BLaER1 treated with 17β-estradiol and CSF1 and Interleukin-3, amounts not matched to agents 10 nM and 100 nM (cell line): ENCODE data around the gene PHYHIPL.
A peak's percentile ranks its signal among the peaks of the same experiment; 100 is the strongest.

ENCODE experiments used
- H3K27ac ChIP-seq, 11 experiments: shearing (Covaris generic); formaldehyde crosslinking; 2 replicates each; pipeline ENCODE4 v1.8.1; 2022
- H3K27me3 ChIP-seq, 11 experiments: shearing (Covaris generic); formaldehyde crosslinking; 2 replicates each; pipeline ENCODE4 v1.8.1; 2022
- H3K36me3 ChIP-seq, 11 experiments: shearing (Covaris generic); formaldehyde crosslinking; 2 replicates each; pipeline ENCODE4 v1.8.1; 2022
- H3K4me1 ChIP-seq, 10 experiments: shearing (Covaris generic); formaldehyde crosslinking; 2 replicates each; pipeline ENCODE4 v1.8.1; 2022
- H3K4me2 ChIP-seq, 11 experiments: shearing (Covaris generic); formaldehyde crosslinking; 2 replicates each; pipeline ENCODE4 v1.8.1; 2022
- H3K4me3 ChIP-seq, 10 experiments: shearing (Covaris generic); formaldehyde crosslinking; 2 replicates each; pipeline ENCODE4 v1.8.1; 2022
- H3K9ac ChIP-seq, 11 experiments: shearing (Covaris generic); formaldehyde crosslinking; 2 replicates each; pipeline ENCODE4 v1.8.1; 2022
- H3K9me3 ChIP-seq, 11 experiments: shearing (Covaris generic); formaldehyde crosslinking; replicated peaks in 1 of 11; 2 replicates each; pipeline ENCODE4 v1.8.1; 2022
- H4K20me1 ChIP-seq, 11 experiments: shearing (Covaris generic); formaldehyde crosslinking; 2 replicates each; pipeline ENCODE4 v1.8.1; 2022
- Cebpa-rat ChIP-seq, 11 experiments: shearing (Covaris generic); IDR thresholded peaks; 2 replicates each; pipeline ENCODE4 v1.8.1; 2022

The PHYHIPL gene

GRCh38 chr10:59143544-59143943, 32.9 kb upstream of the PHYHIPL start:
- H3K9me3 ChIP-seq = peaks cover 0 to 14% (median 3%) of the 10 kb centered on the region in 11 experiments; a peak in 6 of 22 replicates
- no peak for TF ChIP-seq Cebpa-rat (IDR thresholded peaks at IDR 0.05)
- H4K20me1 ChIP-seq = no peaks in the 10 kb centered on the region
- no peak overlapping the region for H3K27ac ChIP-seq
- no peaks in the 10 kb centered on the region for H3K27me3 ChIP-seq
- H3K4me1 ChIP-seq = peaks cover 0 to 17% (median 6%) of the 10 kb centered on the region in 10 experiments; a peak in 9 of 20 replicates
- peak overlapping the region in 7 of 11 experiments; percentile 0 to 60 (median 46); a peak in 10 of 22 replicates for H3K4me2 ChIP-seq
- H3K4me3 ChIP-seq = no peak overlapping the region
- no peak overlapping the region for H3K9ac ChIP-seq
- H3K36me3 ChIP-seq = no peaks in the 10 kb centered on the region

- Histone ChIP-seq H3K9ac (no peak overlapping the region), H4K20me1 (no peaks in the 10 kb centered on the region), H3K4me2 (no peak overlapping the region), H3K4me3 (no peak overlapping the region), H3K4me1 (peaks cover 0 to 6% (median under 1%) of the 10 kb centered on the region in 10 experiments; a peak in 9 of 20 replicates), H3K27ac (no peak overlapping the region), H3K27me3 (no peaks in the 10 kb centered on the region), H3K9me3 (peaks cover 0 to 14% (median 3%) of the 10 kb centered on the region in 11 experiments; a peak in 6 of 22 replicates), H3K36me3 (no peaks in the 10 kb centered on the region)
- TF ChIP-seq Cebpa-rat (IDR thresholded peaks at IDR 0.05) = no peak
These were observed 27.7 kb upstream of the PHYHIPL start for GRCh38 chr10:59148701-59149100.

- Histone ChIP-seq H3K9me3 (no peaks in the 10 kb centered on the region), H3K4me1 (no peaks in the 10 kb centered on the region), H3K27me3 (no peaks in the 10 kb centered on the region), H3K27ac (no peak overlapping the region), H3K4me3 (no peak overlapping the region), H3K36me3 (no peaks in the 10 kb centered on the region), H4K20me1 (no peaks in the 10 kb centered on the region), H3K4me2 (no peak overlapping the region), H3K9ac (no peak overlapping the region)
- no peak for TF ChIP-seq Cebpa-rat (IDR thresholded peaks at IDR 0.05)
These were observed 20.9 kb upstream of the PHYHIPL start for GRCh38 chr10:59155556-59155955.

GRCh38 chr10:59167512-59167911, 8.9 kb upstream of the PHYHIPL start:
- Histone ChIP-seq H3K4me1 (no peaks in the 10 kb centered on the region), H3K9me3 (peaks cover 0 to 12% (median 3%) of the 10 kb centered on the region in 11 experiments; a peak in 6 of 22 replicates), H3K4me3 (no peak overlapping the region), H3K27me3 (no peaks in the 10 kb centered on the region), H3K36me3 (no peaks in the 10 kb centered on the region), H3K27ac (no peak overlapping the region), H3K9ac (no peak overlapping the region), H3K4me2 (no peak overlapping the region), H4K20me1 (no peaks in the 10 kb centered on the region)
- TF ChIP-seq Cebpa-rat (IDR thresholded peaks at IDR 0.05) = no peak

- H3K27ac ChIP-seq = no peak overlapping the region
These were observed 3.9 kb upstream of the PHYHIPL start for GRCh38 chr10:59172567-59172966.

GRCh38 chr10:59173414-59173813, 3.0 kb upstream of the PHYHIPL start:
- Histone ChIP-seq H3K9me3 (peaks cover 13 to 20% (median 17%) of the 10 kb centered on the region in 11 experiments; a peak in 21 of 22 replicates), H3K9ac (no peak overlapping the region), H3K4me2 (no peak overlapping the region), H3K36me3 (no peaks in the 10 kb centered on the region), H3K27me3 (no peaks in the 10 kb centered on the region), H3K4me1 (no peaks in the 10 kb centered on the region), H4K20me1 (no peaks in the 10 kb centered on the region), H3K27ac (no peak overlapping the region), H3K4me3 (no peak overlapping the region)
- no peak for TF ChIP-seq Cebpa-rat (IDR thresholded peaks at IDR 0.05)

More at GRCh38 chr10:59172567-59172966, 3.9 kb upstream of the PHYHIPL start:
- H3K27me3 ChIP-seq = no peaks in the 10 kb centered on the region
- no peaks in the 10 kb centered on the region for H3K4me1 ChIP-seq
- H3K9me3 ChIP-seq = peaks cover 13 to 23% (median 20%) of the 10 kb centered on the region in 11 experiments; a peak in 21 of 22 replicates
- TF ChIP-seq Cebpa-rat (IDR thresholded peaks at IDR 0.05) = no peak
- H3K4me3 ChIP-seq = no peak overlapping the region
- H3K9ac ChIP-seq = no peak overlapping the region
- no peaks in the 10 kb centered on the region for H4K20me1 ChIP-seq
- H3K4me2 ChIP-seq = no peak overlapping the region
- no peaks in the 10 kb centered on the region for H3K36me3 ChIP-seq

GRCh38 chr10:59175538-59176240, 754 bp upstream of the PHYHIPL start:
- H3K4me1 ChIP-seq = no peaks in the 10 kb centered on the region
- H3K9ac ChIP-seq = no peak overlapping the region
- no peak overlapping the region for H3K27ac ChIP-seq
- no peaks in the 10 kb centered on the region for H3K27me3 ChIP-seq
- no peaks in the 10 kb centered on the region for H3K36me3 ChIP-seq
- H3K9me3 ChIP-seq = peaks cover 13 to 20% (median 17%) of the 10 kb centered on the region in 11 experiments; a peak in 21 of 22 replicates
- H3K4me3 ChIP-seq = no peak overlapping the region
- H4K20me1 ChIP-seq = no peaks in the 10 kb centered on the region
- no peak overlapping the region for H3K4me2 ChIP-seq
- no peak for TF ChIP-seq Cebpa-rat (IDR thresholded peaks at IDR 0.05)

GRCh38 chr10:59177031-59177797, 771 bp downstream of the PHYHIPL start:
- Histone ChIP-seq H4K20me1 (no peaks in the 10 kb centered on the region), H3K9ac (no peak overlapping the region), H3K27me3 (no peaks in the 10 kb centered on the region), H3K36me3 (no peaks in the 10 kb centered on the region), H3K27ac (no peak overlapping the region), H3K9me3 (peaks cover 13 to 20% (median 17%) of the 10 kb centered on the region in 11 experiments; a peak in 21 of 22 replicates), H3K4me2 (no peak overlapping the region), H3K4me3 (no peak overlapping the region), H3K4me1 (no peaks in the 10 kb centered on the region)
- TF ChIP-seq Cebpa-rat (IDR thresholded peaks at IDR 0.05) = no peak

- no peak overlapping the region for H3K27ac ChIP-seq
- no peak overlapping the region for H3K9ac ChIP-seq
- H3K27me3 ChIP-seq = no peaks in the 10 kb centered on the region
- H3K4me3 ChIP-seq = no peak overlapping the region
- no peak for TF ChIP-seq Cebpa-rat (IDR thresholded peaks at IDR 0.05)
- H3K4me2 ChIP-seq = no peak overlapping the region
- peaks cover 13 to 20% (median 17%) of the 10 kb centered on the region in 11 experiments; a peak in 21 of 22 replicates for H3K9me3 ChIP-seq
- H3K36me3 ChIP-seq = no peaks in the 10 kb centered on the region
- H4K20me1 ChIP-seq = no peaks in the 10 kb centered on the region
- no peaks in the 10 kb centered on the region for H3K4me1 ChIP-seq
These were observed 1.4 kb downstream of the PHYHIPL start for GRCh38 chr10:59177836-59178235.
